Measurements from ENCODE around the gene CASZ1.

DNA sequence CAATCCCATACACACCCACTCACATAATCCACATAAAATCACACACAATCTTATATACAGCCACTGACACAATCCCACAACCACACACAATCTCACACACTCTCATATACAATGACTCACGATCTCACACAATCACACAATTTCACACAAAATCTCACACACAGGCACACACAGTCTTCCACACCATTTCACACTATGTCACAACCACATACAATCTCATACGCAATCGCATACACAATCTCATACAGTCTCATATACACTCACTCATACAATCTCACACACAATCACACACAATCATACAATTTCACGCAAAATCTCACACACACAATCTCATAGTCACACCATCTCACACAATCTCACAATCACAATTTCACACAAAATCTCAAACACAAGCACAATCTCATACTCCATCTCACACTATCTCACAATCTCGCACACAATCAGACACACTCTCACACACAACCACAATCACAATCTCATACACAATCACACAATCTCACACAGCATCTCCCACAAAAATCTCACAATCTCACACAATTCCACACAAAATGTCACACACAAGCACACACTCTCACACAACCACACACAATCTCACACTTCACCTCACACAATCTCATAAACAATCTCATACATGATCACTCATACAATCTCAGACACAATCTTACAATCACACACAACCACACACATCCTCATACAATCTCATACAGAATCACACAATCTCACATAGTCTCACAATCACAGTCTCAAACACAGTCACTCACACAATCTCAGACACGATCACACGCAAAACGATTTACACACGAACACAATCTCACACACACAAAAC lies 18.5 kb downstream of the CASZ1 start:
- no peak for TF ChIP-seq POLR2A (IDR thresholded peaks at IDR 0.05)
- TF ChIP-seq, protein P1, sequence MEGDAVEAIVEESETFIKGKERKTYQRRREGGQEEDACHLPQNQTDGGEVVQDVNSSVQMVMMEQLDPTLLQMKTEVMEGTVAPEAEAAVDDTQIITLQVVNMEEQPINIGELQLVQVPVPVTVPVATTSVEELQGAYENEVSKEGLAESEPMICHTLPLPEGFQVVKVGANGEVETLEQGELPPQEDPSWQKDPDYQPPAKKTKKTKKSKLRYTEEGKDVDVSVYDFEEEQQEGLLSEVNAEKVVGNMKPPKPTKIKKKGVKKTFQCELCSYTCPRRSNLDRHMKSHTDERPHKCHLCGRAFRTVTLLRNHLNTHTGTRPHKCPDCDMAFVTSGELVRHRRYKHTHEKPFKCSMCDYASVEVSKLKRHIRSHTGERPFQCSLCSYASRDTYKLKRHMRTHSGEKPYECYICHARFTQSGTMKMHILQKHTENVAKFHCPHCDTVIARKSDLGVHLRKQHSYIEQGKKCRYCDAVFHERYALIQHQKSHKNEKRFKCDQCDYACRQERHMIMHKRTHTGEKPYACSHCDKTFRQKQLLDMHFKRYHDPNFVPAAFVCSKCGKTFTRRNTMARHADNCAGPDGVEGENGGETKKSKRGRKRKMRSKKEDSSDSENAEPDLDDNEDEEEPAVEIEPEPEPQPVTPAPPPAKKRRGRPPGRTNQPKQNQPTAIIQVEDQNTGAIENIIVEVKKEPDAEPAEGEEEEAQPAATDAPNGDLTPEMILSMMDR (IDR thresholded peaks at IDR 0.05): no peak

Data from thyroid gland (tissue), 4 donors.